SK-N-SH treated with all-trans-retinoic acid at 6 μM for 48 hours (cell line): ENCODE results near the gene SOX6.
A peak's percentile ranks its signal among the peaks of the same experiment; 100 is the strongest.

Source experiments
- BACH2 ChIP-seq: fragments of 250-450 bp; sonication (Bioruptor Pico); IDR thresholded peaks from 2 replicates; pipeline ENCODE4 v1.9.0; 2021; ENCODE audit warnings: mild to moderate bottlenecking, borderline replicate concordance
- RARB ChIP-seq: fragments of 250-450 bp; sonication (Bioruptor Pico); IDR thresholded peaks from 2 replicates; pipeline ENCODE4 v1.8.0; 2021; ENCODE audit warnings: mild to moderate bottlenecking, moderate library complexity
- SNAI2 ChIP-seq: fragments of 250-450 bp; sonication (Bioruptor Pico); IDR thresholded peaks from 2 replicates; pipeline ENCODE4 v1.5.0; 2020; ENCODE audit warnings: mild to moderate bottlenecking, moderate library complexity
- ZFP3 ChIP-seq: fragments of 250-450 bp; sonication (Bioruptor Pico); IDR thresholded peaks from 2 replicates; pipeline ENCODE4 v1.5.0; 2020; ENCODE audit warnings: mild to moderate bottlenecking, moderate library complexity
- ZNF565 ChIP-seq: fragments of 450-650 bp; formaldehyde crosslinking; conservative IDR thresholded peaks from 2 replicates; pipeline ENCODE4 v1.5.0; 2020; ENCODE audit warnings: low read depth, mild to moderate bottlenecking, moderate library complexity
- ZNF70 ChIP-seq: fragments of 450-650 bp; formaldehyde crosslinking; IDR thresholded peaks from 2 replicates; pipeline ENCODE4 v1.5.0; 2020; ENCODE audit warnings: mild to moderate bottlenecking, moderate library complexity
- ZNF8 ChIP-seq: fragments of 450-650 bp; formaldehyde crosslinking; IDR thresholded peaks from 2 replicates; pipeline ENCODE4 v1.5.0; 2020; ENCODE audit warnings: mild to moderate bottlenecking, moderate library complexity
- TF ChIP-seq, protein P1 (sequence below): fragments of 250-450 bp; sonication (Bioruptor Pico); IDR thresholded peaks from 2 replicates; pipeline ENCODE4 v1.5.1; 2020; ENCODE audit warnings: low read depth, mild to moderate bottlenecking, moderate library complexity
- TF ChIP-seq, protein P2 (sequence below): fragments of 250-450 bp; sonication (Bioruptor Pico); IDR thresholded peaks from 2 replicates; pipeline ENCODE4 v1.8.0; 2020; ENCODE audit warnings: mild to moderate bottlenecking, moderate library complexity, borderline replicate concordance

DNA sequence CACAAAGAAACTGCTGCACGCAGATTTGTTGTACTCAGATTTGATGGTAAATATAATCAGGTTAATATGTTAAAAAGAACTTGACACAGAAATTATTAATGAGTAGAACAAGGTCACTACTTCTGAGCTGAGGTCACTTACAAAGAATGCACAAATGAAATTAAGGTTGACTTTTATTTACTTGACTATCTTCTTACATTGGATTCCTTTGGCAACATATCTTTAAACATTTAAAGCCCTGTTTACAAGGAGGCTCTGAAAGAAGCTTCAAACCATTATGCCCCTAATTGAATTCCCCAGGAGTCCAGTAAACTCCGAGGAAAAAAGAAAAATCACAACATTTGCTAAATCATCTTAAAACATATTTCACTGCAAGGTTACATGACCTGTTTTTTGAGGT lies 245.5 kb downstream of the SOX6 start:
- no peak for TF ChIP-seq SNAI2 (CRISPR knock-in tag)
- no peak for TF ChIP-seq BACH2
- TF ChIP-seq, protein P1, sequence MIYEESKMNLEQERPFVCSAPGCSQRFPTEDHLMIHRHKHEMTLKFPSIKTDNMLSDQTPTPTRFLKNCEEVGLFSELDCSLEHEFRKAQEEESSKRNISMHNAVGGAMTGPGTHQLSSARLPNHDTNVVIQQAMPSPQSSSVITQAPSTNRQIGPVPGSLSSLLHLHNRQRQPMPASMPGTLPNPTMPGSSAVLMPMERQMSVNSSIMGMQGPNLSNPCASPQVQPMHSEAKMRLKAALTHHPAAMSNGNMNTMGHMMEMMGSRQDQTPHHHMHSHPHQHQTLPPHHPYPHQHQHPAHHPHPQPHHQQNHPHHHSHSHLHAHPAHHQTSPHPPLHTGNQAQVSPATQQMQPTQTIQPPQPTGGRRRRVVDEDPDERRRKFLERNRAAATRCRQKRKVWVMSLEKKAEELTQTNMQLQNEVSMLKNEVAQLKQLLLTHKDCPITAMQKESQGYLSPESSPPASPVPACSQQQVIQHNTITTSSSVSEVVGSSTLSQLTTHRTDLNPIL (CRISPR knock-in tag) = peak; percentile 65; the same call in 1 of the 2 replicates
- TF ChIP-seq, protein P2, sequence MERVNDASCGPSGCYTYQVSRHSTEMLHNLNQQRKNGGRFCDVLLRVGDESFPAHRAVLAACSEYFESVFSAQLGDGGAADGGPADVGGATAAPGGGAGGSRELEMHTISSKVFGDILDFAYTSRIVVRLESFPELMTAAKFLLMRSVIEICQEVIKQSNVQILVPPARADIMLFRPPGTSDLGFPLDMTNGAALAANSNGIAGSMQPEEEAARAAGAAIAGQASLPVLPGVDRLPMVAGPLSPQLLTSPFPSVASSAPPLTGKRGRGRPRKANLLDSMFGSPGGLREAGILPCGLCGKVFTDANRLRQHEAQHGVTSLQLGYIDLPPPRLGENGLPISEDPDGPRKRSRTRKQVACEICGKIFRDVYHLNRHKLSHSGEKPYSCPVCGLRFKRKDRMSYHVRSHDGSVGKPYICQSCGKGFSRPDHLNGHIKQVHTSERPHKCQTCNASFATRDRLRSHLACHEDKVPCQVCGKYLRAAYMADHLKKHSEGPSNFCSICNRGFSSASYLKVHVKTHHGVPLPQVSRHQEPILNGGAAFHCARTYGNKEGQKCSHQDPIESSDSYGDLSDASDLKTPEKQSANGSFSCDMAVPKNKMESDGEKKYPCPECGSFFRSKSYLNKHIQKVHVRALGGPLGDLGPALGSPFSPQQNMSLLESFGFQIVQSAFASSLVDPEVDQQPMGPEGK = no peak
- TF ChIP-seq ZNF565 (CRISPR knock-in tag) = no peak
- TF ChIP-seq ZNF70 (CRISPR knock-in tag) = no peak
- TF ChIP-seq RARB (CRISPR knock-in tag) = no peak
- no peak for TF ChIP-seq ZNF8 (CRISPR knock-in tag)
- TF ChIP-seq ZFP3 = no peak
